Stimulated activated CD4-positive, alpha-beta T cell treated with anti-CD3 and anti-CD28 coated beads, Interleukin-4, amount 100 ng/mL, for 48 hours (primary cell): Measurements from ENCODE around the gene CACNA1I.

Experiments
- DNase-seq, 2 donors: peaks; one replicate each; pipeline ENCODE4 v3.0.0-alpha.2; 2020; ENCODE audit warnings: low read depth in 2 of 2

The CACNA1I gene

DNA sequence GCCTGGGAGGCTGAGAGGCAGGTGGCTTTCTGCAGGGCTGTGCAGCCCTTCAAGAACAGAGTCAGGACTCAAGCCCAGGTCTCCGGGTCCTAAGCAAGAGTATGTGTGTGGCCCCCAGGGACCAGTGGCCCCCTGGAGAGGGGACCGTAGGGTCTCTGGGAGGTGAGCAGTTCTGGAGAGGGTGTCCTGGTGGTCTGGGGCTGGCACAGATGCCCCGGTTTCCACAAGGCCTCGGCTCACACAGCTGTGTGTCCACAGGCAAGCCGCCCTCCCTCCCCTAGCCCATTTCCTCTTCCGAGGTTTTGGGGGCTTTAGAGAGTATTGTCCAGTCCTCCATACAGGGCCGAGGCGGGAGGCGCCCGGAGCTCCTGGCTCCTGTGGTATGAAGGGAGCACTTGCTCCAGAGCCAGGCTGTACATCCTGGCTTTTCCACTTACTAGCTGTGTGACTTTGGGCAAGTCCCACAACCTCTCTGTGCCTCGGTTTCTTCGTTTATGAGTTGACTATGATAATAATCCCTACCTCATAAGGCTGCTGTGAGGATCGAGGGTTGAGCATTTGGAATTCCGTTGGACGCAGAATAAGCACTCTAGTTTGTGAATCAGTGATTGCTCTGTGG lies 34.6 kb upstream of the CACNA1I start:
- DNase-seq = no peak

DNA sequence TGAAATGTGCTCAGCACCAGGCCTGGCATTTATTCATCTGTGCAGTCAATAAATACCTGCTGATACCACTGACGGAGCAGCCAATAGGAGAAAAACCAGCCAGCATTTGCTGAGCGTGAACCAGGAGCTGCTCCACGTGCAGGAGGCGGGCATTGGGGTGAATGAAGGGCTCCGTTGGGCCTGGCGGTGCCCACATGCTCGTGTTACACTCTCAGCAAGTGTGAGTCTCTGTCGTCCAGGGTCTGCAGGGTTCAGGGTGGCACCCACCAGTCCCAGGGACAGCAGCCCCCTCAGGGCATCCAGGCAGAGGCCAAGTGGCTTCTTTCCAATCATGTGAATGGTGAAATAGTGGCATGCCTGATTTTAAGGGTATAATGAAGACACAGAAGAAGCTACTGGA lies 33.8 kb upstream of the CACNA1I start:
- no peak for DNase-seq

DNA sequence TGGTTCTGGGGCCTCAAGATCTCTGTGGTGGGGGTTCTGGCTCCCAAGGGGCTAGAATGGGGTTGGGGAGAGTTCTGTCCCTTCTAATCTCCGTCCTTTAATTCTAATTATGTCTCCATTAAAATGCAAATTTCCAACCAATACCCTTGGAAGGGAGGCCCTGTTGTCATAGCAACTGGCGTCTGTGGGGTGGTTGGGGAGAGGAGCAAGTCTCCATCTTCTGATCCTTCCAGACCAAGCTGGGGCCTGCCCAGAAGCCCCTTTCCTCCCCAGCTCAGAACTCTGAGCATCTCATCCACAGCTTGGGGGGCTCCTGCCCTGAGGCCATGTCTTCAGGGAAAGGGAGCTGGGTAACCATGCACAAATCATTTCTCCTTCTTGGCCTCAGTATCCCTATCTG lies 32.6 kb upstream of the CACNA1I start:
- DNase-seq = no peak

DNA sequence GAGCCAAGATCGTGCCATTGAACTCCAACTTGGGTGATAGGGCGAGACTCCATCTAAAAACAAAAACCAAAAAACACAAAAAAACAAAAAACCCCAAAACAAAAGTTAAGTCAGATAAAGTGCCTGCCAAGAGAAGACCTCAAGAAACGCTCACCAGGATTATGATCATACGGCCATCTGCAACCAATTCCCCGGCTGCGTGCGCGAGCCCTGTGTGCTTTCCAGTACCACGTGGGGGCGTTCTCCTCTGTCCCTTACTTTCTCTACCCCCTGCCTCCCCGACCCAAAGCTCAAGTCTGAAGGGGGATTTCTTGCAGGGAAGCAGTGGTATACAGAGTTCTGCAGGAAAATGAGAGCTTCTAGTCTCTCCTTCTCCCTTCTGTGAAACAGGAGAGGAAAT lies 27.5 kb upstream of the CACNA1I start:
- DNase-seq = no peak

DNA sequence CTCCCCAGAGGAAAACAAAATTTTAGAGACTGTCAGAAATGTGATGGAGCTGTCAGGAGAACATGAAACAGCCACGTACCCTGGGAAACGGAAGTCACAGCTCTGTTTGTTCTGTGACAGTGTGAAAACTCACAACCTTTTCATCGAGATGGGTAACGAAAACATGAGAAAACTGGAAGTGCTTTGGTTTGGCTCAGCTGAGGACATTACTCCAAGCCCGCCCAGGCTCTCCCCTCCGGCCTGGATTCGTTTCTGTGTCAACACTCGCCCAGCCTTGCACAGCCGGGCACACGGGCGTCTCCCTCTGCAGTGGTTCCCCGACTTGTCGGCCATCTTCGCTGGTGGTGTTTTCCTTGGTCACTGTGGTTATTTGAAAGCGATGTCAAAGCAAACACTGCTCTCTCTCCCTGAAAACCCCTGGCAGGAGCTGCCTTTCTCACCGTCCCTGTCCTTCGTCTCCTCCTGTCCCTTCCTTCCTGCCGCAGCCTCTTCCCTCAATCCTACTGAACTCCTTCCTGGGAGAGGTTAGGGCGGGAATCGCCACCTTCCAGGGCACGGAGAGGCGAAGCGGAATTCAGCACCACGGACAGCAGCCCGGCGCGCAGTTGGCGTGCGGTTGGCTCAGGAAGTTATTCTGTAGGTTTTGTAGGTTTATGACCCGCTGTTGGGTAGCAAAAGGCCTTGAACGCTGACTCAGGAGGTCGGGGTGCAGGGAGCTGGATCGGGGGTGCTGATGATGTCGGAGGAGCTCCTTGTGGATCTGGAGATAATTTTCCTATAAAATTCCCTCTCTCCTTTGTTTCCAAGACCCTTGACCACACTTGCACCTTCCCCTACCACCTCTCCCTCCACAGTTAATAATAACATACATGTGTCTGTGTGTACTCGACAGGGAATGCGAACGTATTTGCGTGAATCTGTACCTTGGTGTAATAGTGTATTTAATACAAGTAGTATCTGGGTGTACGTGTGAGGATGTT lies 24.9 kb upstream of the CACNA1I start:
- peak; percentile 50 to 67 for DNase-seq

DNA sequence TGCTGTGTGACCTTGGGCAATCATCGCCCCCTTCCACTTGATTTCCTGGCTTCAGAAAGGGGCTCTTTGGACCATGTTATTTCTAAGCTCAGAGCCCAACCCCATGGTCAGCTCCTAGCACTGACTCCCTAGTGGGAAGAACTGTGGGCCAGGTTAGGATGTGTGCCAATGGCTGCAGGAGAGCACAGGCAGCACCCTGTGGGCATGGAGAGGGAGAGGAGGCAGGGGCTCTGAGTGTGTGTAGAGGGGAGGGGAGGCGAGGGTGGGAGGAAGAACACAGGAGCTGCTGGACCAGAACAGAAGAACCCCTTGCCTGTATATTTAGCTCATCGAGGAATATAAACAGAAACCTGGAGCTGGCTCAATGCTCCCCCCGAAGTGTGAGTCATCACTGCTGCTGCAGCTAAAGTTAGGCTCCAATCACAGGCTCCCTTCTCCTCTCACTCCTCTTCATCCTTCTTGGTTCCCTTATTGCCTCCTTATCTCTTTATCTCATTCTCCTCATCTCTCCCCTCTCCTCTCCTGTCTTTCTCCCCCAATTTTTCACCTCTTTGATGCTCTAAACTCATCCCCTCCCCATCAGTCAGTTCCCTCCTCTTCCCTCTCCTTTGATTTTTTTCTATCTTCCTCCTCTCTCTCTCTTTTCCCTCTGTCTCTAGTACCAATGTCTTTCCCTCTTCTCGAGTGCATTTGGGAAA lies 23.5 kb upstream of the CACNA1I start:
- no peak for DNase-seq

DNA sequence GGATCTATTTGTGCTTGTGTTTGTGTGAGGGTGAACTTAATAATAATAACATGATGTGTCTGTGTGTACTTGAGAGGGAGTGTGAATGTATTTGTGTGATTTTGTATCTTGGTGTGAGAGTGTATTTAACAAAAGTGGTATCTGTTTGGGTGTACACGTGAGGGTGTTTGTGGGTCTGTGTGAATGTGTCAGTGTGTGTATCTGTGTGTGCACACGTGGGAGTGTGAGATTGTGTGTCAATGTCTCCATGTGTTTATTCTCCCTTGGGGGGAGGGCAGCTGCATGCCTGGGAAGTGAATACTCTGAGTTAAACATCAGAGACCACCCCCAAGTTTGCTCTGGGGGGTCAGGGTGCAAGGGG lies 23.0 kb upstream of the CACNA1I start:
- no peak for DNase-seq

DNA sequence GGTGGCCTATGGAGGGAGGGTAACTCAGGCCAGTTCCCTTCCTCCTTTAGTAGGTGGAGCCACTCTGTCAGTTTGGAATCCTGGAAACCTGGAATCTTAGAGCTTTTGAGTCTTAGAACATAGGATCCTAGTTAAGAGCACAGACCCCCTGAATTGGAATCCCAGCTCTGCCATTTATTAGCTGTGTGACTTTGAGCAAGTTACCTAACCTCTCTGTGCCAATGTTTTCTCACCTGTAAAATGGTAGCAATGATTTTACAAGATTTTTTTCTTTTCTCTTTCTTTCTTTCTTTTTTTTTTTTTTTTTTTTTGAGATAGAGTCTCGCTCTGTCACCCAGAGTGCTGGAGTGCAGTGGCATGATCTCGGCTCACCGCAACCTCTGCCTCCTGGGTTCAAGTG lies 17.1 kb upstream of the CACNA1I start:
- no peak for DNase-seq

DNA sequence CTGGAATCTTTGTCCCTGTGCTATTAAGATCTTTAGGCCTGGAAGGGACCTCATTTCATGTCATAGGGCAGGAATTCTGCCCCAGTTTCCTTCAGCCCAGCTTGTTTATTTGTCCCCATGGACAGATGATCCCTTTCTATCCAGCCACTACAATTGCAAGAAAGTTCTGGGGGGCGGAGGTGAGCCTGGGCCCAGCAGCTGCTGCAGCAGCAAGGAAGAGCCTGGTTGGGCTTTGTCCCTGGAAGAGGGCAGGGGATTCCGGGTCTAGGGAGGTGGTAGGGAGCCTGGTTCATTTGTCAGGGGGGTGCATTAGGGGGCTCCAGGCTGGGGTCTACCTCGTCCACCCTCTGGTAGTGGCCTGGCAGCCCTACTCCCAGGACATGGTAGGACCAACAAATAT lies 16.4 kb upstream of the CACNA1I start:
- DNase-seq = no peak

DNA sequence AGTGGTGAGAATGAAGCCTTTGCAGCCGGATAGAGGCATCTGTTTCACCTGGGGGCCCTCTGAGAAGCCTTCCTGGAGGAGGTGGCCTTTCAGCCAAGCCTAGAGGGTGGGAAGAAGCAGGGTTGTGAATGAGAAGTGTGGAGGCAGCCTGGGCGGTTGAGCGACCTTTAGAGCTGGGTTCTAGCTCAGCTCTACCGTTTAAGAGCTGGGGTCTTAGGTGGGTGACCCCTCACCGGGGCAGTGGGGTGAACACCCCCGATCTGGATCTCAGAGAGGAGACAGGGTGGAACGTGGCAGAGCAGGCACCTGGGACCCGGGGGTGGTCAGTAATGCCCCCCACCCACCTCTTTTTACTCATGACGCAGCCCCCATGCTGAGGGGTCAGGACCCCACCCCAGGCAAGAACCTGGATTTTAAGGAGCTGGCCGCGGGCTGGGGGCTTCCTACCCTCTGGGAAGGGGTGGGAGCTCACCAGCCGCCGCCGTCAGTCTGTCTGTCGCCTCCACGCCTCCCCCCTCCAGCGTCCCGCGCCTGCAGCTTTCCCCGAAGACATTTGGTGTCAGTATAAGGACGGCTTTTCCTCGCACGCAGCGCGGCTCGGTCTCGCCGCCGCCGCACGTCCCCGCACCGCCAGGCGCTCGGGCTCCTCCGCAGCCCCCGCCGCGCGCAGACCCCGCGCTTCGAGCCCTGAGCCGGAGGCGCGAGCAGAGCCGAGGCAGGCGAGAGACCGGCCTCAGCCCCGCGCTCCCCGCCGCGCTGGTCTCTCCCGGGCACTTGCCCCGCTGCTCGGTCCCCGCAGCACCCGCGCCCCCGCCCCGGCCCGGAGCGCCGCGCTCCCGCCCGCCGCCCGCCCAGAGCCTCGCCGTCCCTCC lies 13.3 kb upstream of the CACNA1I start:
- peak in 1 of 2 donors; percentile 26 for DNase-seq

DNA sequence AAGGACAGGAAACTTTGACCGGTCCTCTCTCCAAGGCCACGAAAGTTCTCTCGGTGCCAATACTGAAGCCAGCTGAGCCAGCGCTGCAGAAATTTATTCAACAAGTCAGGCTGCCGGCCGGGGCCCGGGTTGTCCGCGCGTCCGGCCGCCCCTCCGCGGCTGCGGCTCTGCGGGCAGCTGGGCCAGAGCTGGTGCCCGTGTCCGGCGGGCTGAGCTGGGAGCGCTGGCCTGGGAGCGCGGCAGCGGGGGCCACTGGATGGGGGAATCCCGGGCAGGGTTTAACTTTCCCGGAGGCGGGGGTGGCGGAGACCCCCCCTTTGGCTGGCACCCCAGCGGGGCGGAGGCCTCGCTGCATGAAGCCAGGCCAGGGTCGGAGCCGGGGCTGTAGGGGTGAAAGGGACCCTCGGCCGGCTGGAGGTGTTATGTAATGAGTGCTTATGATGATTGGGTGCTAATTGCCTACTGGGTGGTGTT lies 12.3 kb upstream of the CACNA1I start:
- no peak for DNase-seq

DNA sequence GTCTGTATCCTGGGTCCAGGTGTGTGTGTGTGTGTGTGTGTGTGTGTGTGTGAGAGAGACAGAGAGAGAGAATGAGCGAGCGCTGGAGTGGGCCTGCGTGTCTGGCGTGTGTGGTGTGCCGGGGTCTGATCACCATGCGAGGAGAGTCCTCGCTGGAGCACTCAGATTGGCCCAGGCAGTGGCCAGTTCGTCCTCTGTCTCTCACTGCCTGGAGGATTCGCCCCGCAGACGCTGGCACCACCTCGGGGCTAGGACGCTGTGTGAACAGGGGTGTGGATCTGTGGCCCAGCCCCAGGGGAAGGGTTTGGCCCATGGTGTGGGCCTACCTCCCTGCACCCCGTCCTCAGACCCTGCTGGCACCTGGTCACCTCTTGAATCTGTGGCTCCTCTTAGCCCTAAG lies 11.6 kb upstream of the CACNA1I start:
- no peak for DNase-seq

DNA sequence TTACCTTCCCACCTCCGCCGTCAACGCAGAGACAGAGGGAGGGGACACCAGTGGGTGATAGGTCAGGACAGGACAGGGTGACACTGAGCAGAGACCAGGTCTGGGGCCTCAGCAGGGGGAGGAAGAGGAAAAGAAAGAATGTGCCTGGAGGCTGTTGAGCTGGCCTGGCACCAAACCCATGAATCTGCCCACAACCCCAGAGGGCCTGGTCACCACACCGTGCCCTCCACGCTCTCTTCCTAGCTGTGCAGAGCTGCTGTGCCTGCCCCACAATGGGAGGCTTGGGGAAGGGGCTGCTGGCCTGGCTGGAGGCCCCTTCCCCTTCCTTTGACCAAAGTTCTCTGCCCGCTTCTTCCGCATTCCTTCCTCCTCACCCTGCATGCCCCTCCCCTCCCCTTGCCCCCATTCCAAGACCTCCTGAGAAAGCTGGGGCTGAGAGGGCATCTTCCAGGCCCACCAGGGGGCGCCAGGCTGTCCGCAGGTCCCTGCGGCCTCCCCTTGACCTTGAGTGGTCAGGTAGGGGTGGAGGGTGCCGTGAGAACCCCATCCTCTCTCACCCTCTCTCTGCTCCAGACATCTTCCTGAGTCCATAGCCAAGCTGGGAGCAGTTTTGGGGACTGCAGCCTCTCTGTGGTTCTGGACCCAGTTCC lies 11.0 kb upstream of the CACNA1I start:
- no peak for DNase-seq

DNA sequence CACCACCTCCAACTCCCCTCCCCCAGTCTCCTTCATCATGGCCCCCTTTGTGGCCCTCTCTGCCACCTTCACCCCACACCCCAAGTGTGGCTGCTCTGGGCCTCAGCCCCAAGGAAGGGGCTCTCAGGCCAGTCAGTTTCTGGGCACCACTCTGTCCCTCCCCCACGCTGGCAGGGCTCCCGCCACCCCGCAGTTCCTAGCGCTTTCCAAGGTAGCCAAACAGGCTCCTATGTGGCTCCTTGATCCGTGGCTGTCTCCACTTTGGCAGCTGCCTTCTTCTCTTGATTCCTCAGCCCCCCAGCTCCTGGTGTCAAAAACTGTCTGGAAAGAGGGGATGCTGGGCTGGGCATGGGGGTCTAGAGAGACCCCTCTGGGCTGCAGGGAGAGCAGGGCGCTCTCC lies 10.4 kb upstream of the CACNA1I start:
- no peak for DNase-seq

DNA sequence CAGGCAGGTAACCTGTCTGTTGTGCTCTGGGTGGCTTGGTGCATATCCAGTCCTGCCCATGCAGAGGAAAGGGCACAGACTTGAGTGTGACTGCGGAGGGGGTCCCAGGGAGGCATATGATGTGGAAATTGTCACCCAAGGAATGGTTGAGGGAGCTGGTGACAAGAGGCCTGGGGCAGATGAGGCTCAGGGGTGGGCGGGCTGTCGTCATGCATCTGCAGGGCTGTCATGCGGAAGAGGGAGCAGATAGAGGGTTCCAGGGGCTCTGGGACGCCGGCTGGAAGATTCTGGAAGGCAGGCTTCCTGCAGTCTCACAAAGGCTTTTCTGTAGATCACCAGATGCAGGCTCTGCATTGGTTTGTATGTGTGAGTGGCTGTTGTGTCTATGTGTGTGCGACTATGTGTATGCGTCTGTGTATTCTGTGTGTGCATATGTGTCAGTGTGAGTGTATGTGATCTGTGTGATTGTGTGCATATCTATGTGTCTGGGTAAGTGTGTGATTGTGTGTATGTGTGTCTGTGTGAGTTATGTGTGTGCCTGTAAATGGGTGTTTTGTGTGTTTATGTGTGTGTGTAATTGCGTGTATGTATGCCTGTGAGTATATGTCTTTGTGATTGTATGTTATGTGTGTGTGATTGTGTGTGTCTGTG lies 7.6 kb upstream of the CACNA1I start:
- DNase-seq = no peak

DNA sequence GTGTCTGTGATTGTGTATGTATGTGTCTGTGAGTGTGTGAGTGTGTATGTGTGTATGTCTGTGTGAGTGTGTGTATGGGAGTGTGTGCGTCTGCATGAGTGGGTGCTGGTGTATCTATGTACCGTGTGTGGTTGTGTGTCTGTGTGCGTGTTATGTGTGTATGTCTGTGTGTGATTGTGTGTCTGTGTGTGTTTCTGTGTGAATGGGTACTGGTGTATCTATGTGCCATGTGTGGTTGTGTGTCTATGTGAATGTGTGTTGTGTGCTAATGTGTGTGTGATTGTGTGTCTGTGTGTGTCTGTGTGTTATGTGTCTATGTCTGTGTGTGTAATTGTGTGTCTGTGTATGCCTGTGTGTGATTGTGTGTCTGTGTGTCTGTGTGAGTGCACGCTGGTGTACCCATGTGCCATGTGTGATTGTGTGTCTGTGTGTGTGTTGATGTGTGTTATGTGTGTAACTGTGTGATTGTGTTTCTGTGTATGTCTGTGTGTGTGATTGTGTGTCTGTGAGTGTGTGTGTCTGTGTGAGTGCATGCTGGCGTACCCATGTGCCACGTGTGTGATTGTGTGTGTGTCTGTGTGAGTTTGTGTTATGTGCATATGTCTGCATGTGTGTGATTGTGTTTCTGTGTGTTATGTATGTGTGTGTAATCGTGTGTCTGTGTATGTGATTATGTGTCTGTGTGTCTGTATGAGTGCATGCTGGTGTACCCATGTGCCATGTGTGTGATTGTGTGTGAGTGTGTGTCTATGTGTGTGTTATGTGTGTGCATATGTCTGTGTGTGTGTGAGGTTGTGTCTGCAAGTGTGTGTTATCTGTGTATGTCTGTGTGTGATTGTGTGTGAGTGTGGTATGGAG lies 6.8 kb upstream of the CACNA1I start:
- no peak for DNase-seq

DNA sequence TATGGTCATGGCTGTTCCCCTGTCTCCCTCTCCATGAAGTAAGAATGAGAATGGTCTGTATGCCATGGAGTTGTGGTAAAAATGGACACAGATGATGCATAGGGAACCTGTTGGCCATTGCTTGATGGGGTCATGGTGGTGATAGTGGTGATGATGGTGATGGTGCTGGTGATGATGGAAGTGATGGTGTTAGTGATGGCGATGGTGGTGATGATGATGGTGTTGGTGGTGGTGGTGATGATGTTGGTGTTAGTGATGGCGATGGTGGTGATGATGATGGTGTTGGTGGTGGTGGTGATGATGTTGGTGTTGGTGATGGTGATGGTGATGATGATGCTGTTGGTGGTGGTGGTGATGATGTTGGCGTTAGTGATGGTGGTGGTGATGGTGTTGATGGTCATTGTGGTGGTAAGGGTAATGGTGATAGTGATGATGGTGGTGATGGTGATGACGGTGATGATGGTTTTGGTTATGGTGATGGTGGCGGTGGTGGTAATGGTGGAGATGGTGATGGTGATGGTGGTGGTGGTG lies 5.1 kb upstream of the CACNA1I start:
- no peak for DNase-seq

DNA sequence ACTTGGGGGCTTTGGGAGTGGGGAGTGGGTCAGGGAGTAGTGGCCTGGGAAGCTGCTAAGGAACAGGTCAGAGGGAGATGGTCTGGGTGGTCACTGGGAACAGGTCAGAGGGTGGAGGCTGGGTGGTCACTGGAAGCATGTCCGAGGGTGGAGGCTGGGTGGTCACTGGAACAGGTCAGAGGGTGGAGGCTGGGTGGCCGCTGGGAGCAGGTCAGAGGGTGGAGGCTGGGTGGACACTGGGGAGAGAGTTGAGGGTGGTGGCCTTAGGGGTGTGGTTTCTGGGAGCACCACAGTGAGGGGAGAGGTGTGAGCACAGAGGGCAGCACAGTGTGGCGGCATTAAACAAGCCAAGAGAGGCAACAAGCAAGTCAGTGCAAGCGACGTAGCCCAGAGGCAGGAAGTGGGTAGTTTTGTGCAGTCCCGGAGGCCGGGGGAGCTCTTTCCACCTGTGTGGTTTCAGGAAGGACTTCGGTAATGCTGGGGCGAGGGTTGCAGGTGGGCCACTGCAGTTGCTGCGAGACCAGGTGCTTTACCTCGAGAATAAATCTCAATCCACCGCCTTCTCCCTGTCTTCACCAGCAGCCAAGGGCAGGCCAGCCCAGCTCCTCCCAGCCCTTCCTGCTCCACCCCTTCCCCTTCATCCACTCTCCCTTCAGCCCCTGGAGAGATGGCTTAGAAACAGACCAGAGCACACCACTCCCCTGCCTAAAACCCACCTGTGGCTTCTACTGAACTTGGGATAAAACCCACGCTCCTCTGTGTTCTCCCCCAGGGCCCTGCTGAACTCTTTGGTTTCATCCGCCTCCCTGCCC lies 3.2 kb upstream of the CACNA1I start:
- DNase-seq = peak in 1 of 2 donors; percentile 9
